GM12878 (cell line): ENCODE data around the gene NCL. TPM values are rescaled to one million over a fixed set of nuclear protein-coding genes. Genes with fewer than 3 reads are reported as not detected.

Experiments used
- ATAC-seq: fragments of 200-7000 bp; cut with Tn5 transposase; 3 replicates; pipeline ENCODE4 v1.9.1; 2020; ENCODE audit warnings: mild to moderate bottlenecking, moderate library complexity
- BruUV-seq: library from RNA; stranded (reverse); fragments of 400-500 nt; replicated peaks from 2 replicates; lab custom pipeline; 2021; lab: Mats Ljungman, UMichigan
- CTCF ChIA-PET: fragments of 300-600 bp; sonication (Branson Sonifier 250); formaldehyde crosslinking; extraction: SDS; loops from one replicate; lab custom pipeline; 2021; ENCODE audit warnings: inconsistent platforms; lab: Yijun Ruan, JAX
- POLR2A ChIA-PET: fragments of 350-600 bp; formaldehyde crosslinking; extraction: SDS; loops from one replicate; lab custom pipeline; 2021; ENCODE audit warnings: inconsistent platforms; lab: Charles Lee
- RAD21 ChIA-PET: fragments of 300-600 bp; sonication (Branson Sonifier 250); formaldehyde crosslinking; loops from one replicate; lab custom pipeline; 2023; ENCODE audit warnings: antibody characterized with exemption; ENCODE audit not compliant: unreplicated experiment; lab: Charles Lee
- SMC1A ChIA-PET: fragments of 300-600 bp; sonication (Branson Sonifier 250); formaldehyde crosslinking; loops from one replicate; lab custom pipeline; 2023; ENCODE audit not compliant: unreplicated experiment, uncharacterized antibody; lab: Charles Lee
- DNase-seq: peaks from one replicate; pipeline ENCODE4 v3.0.0-alpha.2; 2011; ENCODE audit warnings: low read depth, low spot score
- FAIRE-seq: peaks from 3 replicates; lab custom pipeline; 2011; peaks lifted over from hg19 to GRCh38; lab: Jason Lieb, UNC
- H2AFZ ChIP-seq: 2 replicates; pipeline ENCODE4 v1.6.0; 2011; ENCODE audit warnings: low read depth, low read length, control low read depth; ENCODE audit not compliant: control insufficient read depth
- H3K27ac ChIP-seq: 2 replicates; pipeline ENCODE4 v1.5.1; 2011; ENCODE audit warnings: control low read depth; ENCODE audit not compliant: control insufficient read depth, insufficient read depth
- H3K27me3 ChIP-seq, 2 experiments: replicated peaks in 1 of 2; 2 replicates each; pipeline versions ENCODE4 v1.6.0 to v1.6.1; 2011; ENCODE audit warnings: low read length in 1 of 2; ENCODE audit not compliant: control insufficient read depth in 2 of 2, insufficient read depth in 2 of 2
- H3K36me3 ChIP-seq, 2 experiments: 2 replicates each; pipeline ENCODE4 v1.5.1; 2011; ENCODE audit warnings: low read length in 1 of 2; ENCODE audit not compliant: control insufficient read depth in 2 of 2, insufficient read depth in 2 of 2
- H3K4me1 ChIP-seq: 2 replicates; pipeline ENCODE4 v1.6.1; 2011; ENCODE audit warnings: mild to moderate bottlenecking, low read length, moderate library complexity, mixed read lengths; ENCODE audit not compliant: control insufficient read depth, insufficient read depth
- H3K4me2 ChIP-seq: 2 replicates; pipeline ENCODE4 v1.6.0; 2011; ENCODE audit warnings: control low read depth; ENCODE audit not compliant: control insufficient read depth, insufficient read depth
- H3K4me3 ChIP-seq: fragments of 200-600 bp; sonication (generic); 2 replicates; pipeline ENCODE4 v1.5.1; 2016
- H3K79me2 ChIP-seq: 2 replicates; pipeline ENCODE4 v1.6.0; 2011; ENCODE audit warnings: low read length; ENCODE audit not compliant: control insufficient read depth, insufficient read depth
- H3K9ac ChIP-seq: 2 replicates; pipeline ENCODE4 v1.8.0; 2011; ENCODE audit warnings: low read length, control low read depth, mixed read lengths; ENCODE audit not compliant: control insufficient read depth, insufficient read depth
- H3K9me3 ChIP-seq: replicated peaks from 3 replicates; pipeline ENCODE4 v1.5.1; 2011; ENCODE audit warnings: mild to moderate bottlenecking, low read length; ENCODE audit not compliant: control insufficient read depth, insufficient read depth
- H4K20me1 ChIP-seq: 2 replicates; pipeline ENCODE4 v1.6.0; 2011; ENCODE audit not compliant: control insufficient read depth, insufficient read depth
- EED ChIP-seq: sonication (generic); IDR thresholded peaks from 2 replicates; pipeline ENCODE4 v1.6.1; 2016; ENCODE audit warnings: antibody characterized with exemption, low read depth
- IKZF1 ChIP-seq: fragments of 450-650 bp; conservative IDR thresholded peaks from 2 replicates; pipeline ENCODE4 v1.6.1; 2017; ENCODE audit warnings: antibody characterized with exemption, mild to moderate bottlenecking
- NFIC ChIP-seq: IDR thresholded peaks from 2 replicates; pipeline ENCODE4 v1.6.1; 2012; ENCODE audit warnings: low read depth, mild to moderate bottlenecking, inconsistent platforms, low read length, moderate library complexity
- NRF1 ChIP-seq: conservative IDR thresholded peaks from 2 replicates; pipeline ENCODE4 v1.6.1; 2011; ENCODE audit warnings: mild to moderate bottlenecking, low read depth, low read length, improper control_type of control experiment
- SKIL ChIP-seq: fragments of 450-650 bp; IDR thresholded peaks from 2 replicates; pipeline ENCODE4 v1.6.1; 2017; ENCODE audit warnings: mild to moderate bottlenecking, low read depth, inconsistent platforms; ENCODE audit not compliant: poor library complexity, severe bottlenecking
- SP1 ChIP-seq: IDR thresholded peaks from one replicate; pipeline ENCODE4 v1.6.1; 2011; ENCODE audit warnings: low read depth, low read length
- SUZ12 ChIP-seq: fragments of 200-600 bp; sonication (generic); IDR thresholded peaks from one replicate; pipeline ENCODE4 v1.6.1; 2018; ENCODE audit warnings: antibody characterized with exemption, mild to moderate bottlenecking; ENCODE audit not compliant: unreplicated experiment
- TBL1XR1 ChIP-seq: IDR thresholded peaks from 2 replicates; pipeline ENCODE4 v1.6.1; 2012; ENCODE audit warnings: low read depth, low read length, improper control_type of control experiment
- USF2 ChIP-seq: IDR thresholded peaks from 2 replicates; pipeline ENCODE4 v1.6.1; 2011; ENCODE audit warnings: low read depth, low read length, improper control_type of control experiment, borderline replicate concordance
- ZNF217 ChIP-seq: fragments of 450-650 bp; IDR thresholded peaks from 2 replicates; pipeline ENCODE4 v1.6.1; 2017; ENCODE audit warnings: antibody characterized with exemption, mild to moderate bottlenecking
- ZNF274 ChIP-seq: IDR thresholded peaks from one replicate; pipeline ENCODE4 v1.8.0; 2011; ENCODE audit not compliant: insufficient read length, insufficient read depth
- WGBS: methylation state at CpG from one replicate; pipeline ENCODE4 v1.1.6; 2016; ENCODE audit warnings: low lambda C conversion rate; ENCODE audit not compliant: insufficient replicate concordance, insufficient coverage; ENCODE audit errors: missing lambda C conversion rate; 5-methylcytosine and 5-hydroxymethylcytosine counted together
- in situ Hi-C: fragments of 300-500 bp; cut with MboI; formaldehyde crosslinking; loops from 9 replicates; pipeline ENCODE4 v1.14.3; 2018; ENCODE audit warnings: mixed read lengths
- intact Hi-C: fragments of 100-400 bp; cut with micrococcal nuclease; formaldehyde crosslinking; loops from one replicate; pipeline ENCODE4 v1.14.2; 2022; ENCODE audit not compliant: unreplicated experiment
- polyA plus RNA-seq, 11 experiments: library from polyadenylated mRNA; depleted of rRNA in 4 of 11; unstranded in 6 of 11; stranded (reverse) in 5 of 11; fragments of >200 nt; fragmentation: Nextera tagmentation in 4 of 11; fragmentation: Illumina TruSeq in 1 of 11; extraction: Ambion mirVana in 4 of 11; extraction: Trizol in 1 of 11; gene quantifications; 1 replicate in 1 of 11; 2 replicates in 10 of 11; pipeline versions ENCODE4 v1.2.1 to v1.2.3, GENCODE V29; 2011 to 2016; ENCODE audit warnings: inconsistent platforms in 2 of 11, missing spikeins in 2 of 11, low read depth in 1 of 11
- total RNA-seq, 4 experiments: library from RNA; depleted of rRNA in 3 of 4; stranded (reverse); fragments of >200 nt in 3 of 4; fragmentation: Illumina TruSeq in 1 of 4; extraction: Trizol in 1 of 4; gene quantifications; 2 replicates each; pipeline versions ENCODE4 v1.2.1 to v1.2.3, GENCODE V29; 2013 to 2021
- TF ChIP-seq, protein P1 (sequence below): fragments of 450-650 bp; formaldehyde crosslinking; IDR thresholded peaks from 2 replicates; pipeline ENCODE4 v1.4.0; 2022; ENCODE audit warnings: mild to moderate bottlenecking, moderate library complexity
- TF ChIP-seq, protein P2 (sequence below): fragments of 450-650 bp; IDR thresholded peaks from 2 replicates; pipeline ENCODE4 v1.6.1; 2017; ENCODE audit warnings: antibody characterized with exemption, mild to moderate bottlenecking, moderate library complexity
- TF ChIP-seq, protein P3 (sequence below): IDR thresholded peaks from 2 replicates; pipeline ENCODE4 v1.6.1; 2012; ENCODE audit warnings: low read depth, low read length, improper control_type of control experiment

Gene NCL
- total and polyA plus RNA-seq, 10 of the 15 experiments (the other 5 are each of a cell fraction or from before 2014, with no cell fraction given) = 123 to 1,207 (median 529) TPM

GRCh38 chr2:231503766-231504165 is 39.5 kb upstream of the NCL start:
- POLR2A ChIA-PET = interaction anchor here (0.6 to 1.9 kb wide), 2 partner anchors 8 to 40 kb away, joined by 3 to 5 read pairs; partner anchors contain the start of gene NCL
- RAD21 ChIA-PET = no interaction called here
- DNase-seq = no peak

More at GRCh38 chr2:231503766-231504165, 39.5 kb upstream of the NCL start:
- Histone ChIP-seq H4K20me1 (no peaks in the 10 kb centered on the region), H3K4me2 (no peak overlapping the region), H2AFZ (no peak overlapping the region), H3K9ac (no peak overlapping the region)
- ATAC-seq (no peak), FAIRE-seq (no peak)
- in situ Hi-C loops = no loop called here
- TF ChIP-seq, protein P1, sequence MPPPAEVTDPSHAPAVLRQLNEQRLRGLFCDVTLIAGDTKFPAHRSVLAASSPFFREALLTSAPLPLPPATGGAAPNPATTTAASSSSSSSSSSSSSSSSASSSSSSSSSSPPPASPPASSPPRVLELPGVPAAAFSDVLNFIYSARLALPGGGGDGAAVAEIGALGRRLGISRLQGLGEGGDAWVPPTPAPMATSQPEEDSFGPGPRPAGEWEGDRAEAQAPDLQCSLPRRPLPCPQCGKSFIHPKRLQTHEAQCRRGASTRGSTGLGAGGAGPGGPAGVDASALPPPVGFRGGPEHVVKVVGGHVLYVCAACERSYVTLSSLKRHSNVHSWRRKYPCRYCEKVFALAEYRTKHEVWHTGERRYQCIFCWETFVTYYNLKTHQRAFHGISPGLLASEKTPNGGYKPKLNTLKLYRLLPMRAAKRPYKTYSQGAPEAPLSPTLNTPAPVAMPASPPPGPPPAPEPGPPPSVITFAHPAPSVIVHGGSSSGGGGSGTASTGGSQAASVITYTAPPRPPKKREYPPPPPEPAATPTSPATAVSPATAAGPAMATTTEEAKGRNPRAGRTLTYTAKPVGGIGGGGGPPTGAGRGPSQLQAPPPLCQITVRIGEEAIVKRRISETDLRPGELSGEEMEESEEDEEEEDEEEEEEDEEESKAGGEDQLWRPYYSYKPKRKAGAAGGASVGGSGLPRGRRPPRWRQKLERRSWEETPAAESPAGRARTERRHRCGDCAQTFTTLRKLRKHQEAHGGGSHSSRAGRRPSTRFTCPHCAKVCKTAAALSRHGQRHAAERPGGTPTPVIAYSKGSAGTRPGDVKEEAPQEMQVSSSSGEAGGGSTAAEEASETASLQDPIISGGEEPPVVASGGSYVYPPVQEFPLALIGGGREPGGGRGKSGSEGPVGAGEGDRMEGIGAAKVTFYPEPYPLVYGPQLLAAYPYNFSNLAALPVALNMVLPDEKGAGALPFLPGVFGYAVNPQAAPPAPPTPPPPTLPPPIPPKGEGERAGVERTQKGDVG = no peak
- TF ChIP-seq, protein P2, sequence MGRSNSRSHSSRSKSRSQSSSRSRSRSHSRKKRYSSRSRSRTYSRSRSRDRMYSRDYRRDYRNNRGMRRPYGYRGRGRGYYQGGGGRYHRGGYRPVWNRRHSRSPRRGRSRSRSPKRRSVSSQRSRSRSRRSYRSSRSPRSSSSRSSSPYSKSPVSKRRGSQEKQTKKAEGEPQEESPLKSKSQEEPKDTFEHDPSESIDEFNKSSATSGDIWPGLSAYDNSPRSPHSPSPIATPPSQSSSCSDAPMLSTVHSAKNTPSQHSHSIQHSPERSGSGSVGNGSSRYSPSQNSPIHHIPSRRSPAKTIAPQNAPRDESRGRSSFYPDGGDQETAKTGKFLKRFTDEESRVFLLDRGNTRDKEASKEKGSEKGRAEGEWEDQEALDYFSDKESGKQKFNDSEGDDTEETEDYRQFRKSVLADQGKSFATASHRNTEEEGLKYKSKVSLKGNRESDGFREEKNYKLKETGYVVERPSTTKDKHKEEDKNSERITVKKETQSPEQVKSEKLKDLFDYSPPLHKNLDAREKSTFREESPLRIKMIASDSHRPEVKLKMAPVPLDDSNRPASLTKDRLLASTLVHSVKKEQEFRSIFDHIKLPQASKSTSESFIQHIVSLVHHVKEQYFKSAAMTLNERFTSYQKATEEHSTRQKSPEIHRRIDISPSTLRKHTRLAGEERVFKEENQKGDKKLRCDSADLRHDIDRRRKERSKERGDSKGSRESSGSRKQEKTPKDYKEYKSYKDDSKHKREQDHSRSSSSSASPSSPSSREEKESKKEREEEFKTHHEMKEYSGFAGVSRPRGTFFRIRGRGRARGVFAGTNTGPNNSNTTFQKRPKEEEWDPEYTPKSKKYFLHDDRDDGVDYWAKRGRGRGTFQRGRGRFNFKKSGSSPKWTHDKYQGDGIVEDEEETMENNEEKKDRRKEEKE = no peak
- TF ChIP-seq NRF1 (no peak), SKIL (no peak), SP1 (no peak), ZNF274 (no peak), USF2 (no peak), EED (no peak), NFIC (no peak), SUZ12 (no peak), TBL1XR1 (no peak), IKZF1 (no peak), ZNF217 (no peak)
- TF ChIP-seq, protein P3, sequence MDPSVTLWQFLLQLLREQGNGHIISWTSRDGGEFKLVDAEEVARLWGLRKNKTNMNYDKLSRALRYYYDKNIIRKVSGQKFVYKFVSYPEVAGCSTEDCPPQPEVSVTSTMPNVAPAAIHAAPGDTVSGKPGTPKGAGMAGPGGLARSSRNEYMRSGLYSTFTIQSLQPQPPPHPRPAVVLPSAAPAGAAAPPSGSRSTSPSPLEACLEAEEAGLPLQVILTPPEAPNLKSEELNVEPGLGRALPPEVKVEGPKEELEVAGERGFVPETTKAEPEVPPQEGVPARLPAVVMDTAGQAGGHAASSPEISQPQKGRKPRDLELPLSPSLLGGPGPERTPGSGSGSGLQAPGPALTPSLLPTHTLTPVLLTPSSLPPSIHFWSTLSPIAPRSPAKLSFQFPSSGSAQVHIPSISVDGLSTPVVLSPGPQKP = no peak
- TF ChIP-seq, all 136 proteins: peak for 0
- SMC1A ChIA-PET = no interaction called here
- H3K9me3 ChIP-seq = no peaks in the 10 kb centered on the region
- no peaks in the 10 kb centered on the region; a peak in 1 of 4 replicates for H3K36me3 ChIP-seq
- intact Hi-C loops = no loop called here
- WGBS = 68% methylated on average over 3 of the region's 3 CpGs
- no peaks in the 10 kb centered on the region for H3K79me2 ChIP-seq
- CTCF ChIA-PET = no interaction called here
- no peaks in the 10 kb centered on the region for H3K4me1 ChIP-seq
- H3K27ac ChIP-seq = no peak overlapping the region
- no peak overlapping the region for H3K4me3 ChIP-seq
- no TSS peak for BruUV-seq
- H3K27me3 ChIP-seq = no peaks in the 10 kb centered on the region
